ENCODE measurements around the gene HNRNPM.
"Not testable (repeated sequence)": the region's sequence is repeated elsewhere in the genome, so short reads cannot be mapped to it uniquely, and the experiment has no call there.

Gene HNRNPM

DNA sequence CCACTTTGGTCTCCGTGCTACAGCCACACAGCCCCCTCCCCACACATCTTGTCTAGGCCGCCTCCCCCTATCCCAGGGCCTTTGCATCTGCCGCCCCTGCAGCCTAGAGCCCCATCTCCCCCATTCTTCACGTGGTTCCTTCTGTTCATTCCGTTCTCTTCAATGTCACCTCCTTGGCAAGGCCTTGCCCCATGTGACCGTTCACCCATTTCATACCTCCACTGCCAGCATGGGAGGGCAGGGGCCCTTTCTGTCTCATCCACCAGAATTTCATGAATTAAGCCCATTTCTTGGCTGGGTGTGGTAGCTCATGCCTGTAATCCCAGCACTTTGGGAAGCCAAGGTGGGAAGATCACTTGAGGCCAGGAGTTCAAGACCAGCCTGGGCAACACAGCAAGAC, 15.7 kb upstream of the HNRNPM start:
- no peak for TF ChIP-seq CTCF (IDR thresholded peaks at IDR 0.05)
- Histone ChIP-seq H3K4me3 (no peak overlapping the region), H3K27ac (no peak overlapping the region)
- DNase-seq (ENCODE audit: low spot score), result no peak

GRCh38 chr19:8429826-8430225, 14.9 kb upstream of the HNRNPM start:
- no peak for TF ChIP-seq CTCF (IDR thresholded peaks at IDR 0.05)
- no peak for DNase-seq (ENCODE audit: low spot score)
- no peak overlapping the region for H3K27ac ChIP-seq
- H3K4me3 ChIP-seq, result no peak overlapping the region

GRCh38 chr19:8430650-8431049, 14.1 kb upstream of the HNRNPM start:
- no peak for DNase-seq (ENCODE audit: low spot score)
- Histone ChIP-seq H3K4me3 (no peak overlapping the region), H3K27ac (no peak overlapping the region)
- no peak for TF ChIP-seq CTCF (IDR thresholded peaks at IDR 0.05)

- Histone ChIP-seq H3K27ac (no peak overlapping the region), H3K4me3 (no peak overlapping the region)
- DNase-seq (ENCODE audit: low spot score), result no peak
- no peak for TF ChIP-seq CTCF (IDR thresholded peaks at IDR 0.05)
These were observed 6.5 kb upstream of the HNRNPM start for GRCh38 chr19:8438236-8438635.

DNA sequence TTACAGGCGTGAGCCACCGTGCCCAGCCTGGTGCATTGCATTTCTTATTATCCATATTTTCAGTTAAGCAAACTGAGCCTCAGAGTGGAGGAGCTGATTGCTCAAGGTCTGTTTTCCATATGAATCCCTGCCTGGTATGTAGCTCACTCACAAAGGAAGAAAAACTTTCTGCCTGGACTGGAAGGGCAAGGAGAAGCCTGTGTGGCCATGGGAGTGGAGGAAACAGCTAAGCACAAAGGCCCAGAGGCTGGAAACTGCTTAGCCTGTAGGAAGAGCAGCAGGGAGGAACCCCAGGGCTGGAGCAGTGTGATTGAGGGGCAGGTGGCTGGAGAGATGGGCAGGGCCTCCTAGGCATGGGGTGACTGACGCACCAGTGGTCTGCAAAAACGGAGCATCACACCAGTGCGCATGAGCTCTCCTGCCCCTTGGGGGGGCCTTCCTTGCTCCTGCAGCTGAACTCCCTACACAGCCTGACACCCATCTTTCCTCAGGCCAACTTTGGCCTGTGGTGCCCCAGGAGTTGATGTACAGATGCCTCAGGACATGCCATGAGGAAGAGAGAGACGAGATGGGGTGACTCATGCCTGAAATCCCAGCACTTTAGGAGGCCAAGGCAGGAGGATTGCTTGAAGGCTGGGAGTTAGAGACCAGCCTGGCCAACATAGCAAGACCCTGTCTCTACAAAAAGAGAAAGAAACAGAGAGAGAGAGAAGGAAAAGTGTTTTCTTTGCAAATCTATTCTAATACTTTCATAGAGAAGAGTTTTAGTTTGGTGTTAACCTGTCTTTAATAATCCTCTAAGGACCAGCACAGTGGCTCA, 2.8 kb upstream of the HNRNPM start:
- TF ChIP-seq CTCF (IDR thresholded peaks at IDR 0.05), result no peak
- H3K4me3 ChIP-seq, result no peak overlapping the region
- no peak overlapping the region for H3K27ac ChIP-seq
- DNase-seq (ENCODE audit: low spot score), result no peak

DNA sequence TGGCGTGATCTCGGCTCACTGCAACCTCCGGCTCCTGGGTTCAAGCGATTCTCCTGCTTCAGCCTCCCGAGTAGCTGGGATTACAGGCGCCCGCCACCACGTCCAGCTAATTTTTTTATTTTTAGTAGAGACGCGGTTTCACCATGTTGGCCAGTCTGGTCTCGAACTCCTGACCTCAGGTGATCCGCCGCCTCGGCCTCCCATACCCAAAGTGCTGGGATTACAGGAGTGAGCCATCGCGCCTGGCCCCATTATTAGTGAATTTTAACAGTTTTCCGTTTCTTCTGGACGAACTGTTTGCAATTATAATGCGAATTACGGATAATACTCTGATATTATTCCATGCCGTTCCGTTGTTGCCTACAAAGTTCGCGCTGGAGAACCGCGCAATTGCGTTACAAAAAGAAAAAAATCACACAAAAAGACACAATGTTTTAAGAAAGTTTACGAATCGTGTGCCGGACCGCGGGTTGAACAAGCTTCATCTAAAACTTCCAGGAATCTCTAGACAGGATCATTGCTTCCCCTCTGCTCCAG, 567 bp upstream of the HNRNPM start:
- peak overlapping the region; percentile 99 for H3K4me3 ChIP-seq
- not testable (repeated sequence) for DNase-seq (ENCODE audit: low spot score)
- H3K27ac ChIP-seq, result peak overlapping the region; percentile 98 to 100

DNA sequence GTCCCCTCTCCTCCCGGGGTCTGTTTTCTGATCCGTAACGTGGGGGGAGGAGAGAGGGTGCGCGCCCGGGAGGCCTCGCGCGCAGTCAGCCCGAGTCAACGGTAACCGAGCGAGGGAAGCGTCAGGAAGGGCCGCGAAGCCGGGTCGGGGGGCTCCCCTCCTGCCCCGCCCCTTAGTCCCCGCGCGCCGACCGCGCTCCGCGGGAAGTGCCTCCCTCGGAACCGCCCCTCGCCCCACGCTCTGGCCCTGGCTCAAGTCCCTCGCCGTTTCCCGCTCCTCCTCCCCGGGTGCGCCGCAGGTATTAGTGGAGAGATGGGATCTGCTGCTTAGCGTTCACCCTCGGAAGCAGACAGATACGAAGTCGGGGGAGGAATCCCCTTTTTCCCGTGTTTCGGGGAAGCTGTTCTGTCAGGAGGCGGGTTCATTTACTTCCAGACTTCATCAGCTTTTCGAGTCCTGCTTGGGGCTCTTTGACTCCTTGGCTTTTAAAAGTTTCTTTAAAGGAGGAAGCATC, 770 bp downstream of the HNRNPM start:
- no peak for DNase-seq (ENCODE audit: low spot score)
- no peak for TF ChIP-seq CTCF (IDR thresholded peaks at IDR 0.05)
- H3K27ac ChIP-seq, result peak overlapping the region; percentile 98 to 100
- peak overlapping the region; percentile 99 for H3K4me3 ChIP-seq

Data from coronary artery (tissue), 2 donors.